GM21381 (cell line): ENCODE data around the gene DHRS4L2.
"Not testable (repeated sequence)": the region's sequence is repeated elsewhere in the genome, so short reads cannot be mapped to it uniquely, and the experiment has no call there.

Experiments used
- ATAC-seq: cut with Tn5 transposase; IDR thresholded peaks from one replicate; pipeline ENCODE4 v1.9.1; 2021; ENCODE audit warnings: mild to moderate bottlenecking, moderate library complexity; ENCODE audit not compliant: unreplicated experiment

The DHRS4L2 gene

GRCh38 chr14:24013654-24014514 is 25.2 kb downstream of the DHRS4L2 start:
- no peak for ATAC-seq

GRCh38 chr14:24015745-24016144 is 27.0 kb downstream of the DHRS4L2 start:
- ATAC-seq: not testable (repeated sequence)

GRCh38 chr14:24018978-24019377 is 30.2 kb downstream of the DHRS4L2 start:
- ATAC-seq: not testable (repeated sequence)

DNA sequence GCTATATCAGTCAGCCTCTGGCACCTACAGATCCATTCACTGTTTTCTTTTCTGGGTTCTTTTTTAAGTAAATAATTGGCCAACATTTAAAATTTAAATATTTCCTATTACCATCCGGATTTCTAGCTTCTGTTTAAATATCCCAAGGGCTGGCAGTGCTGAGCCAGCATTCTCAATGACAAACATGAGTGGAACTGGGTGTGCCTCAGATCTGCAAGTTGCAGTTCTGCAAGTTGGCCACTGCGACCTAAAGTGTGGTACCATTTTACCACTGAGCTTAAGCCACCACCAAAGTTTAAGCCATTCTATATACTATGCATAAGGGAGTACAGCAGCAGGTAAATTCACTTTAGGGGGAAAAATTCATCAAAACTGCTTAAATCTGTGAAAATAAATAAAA is 31.2 kb downstream of the DHRS4L2 start:
- not testable (repeated sequence) for ATAC-seq

DNA sequence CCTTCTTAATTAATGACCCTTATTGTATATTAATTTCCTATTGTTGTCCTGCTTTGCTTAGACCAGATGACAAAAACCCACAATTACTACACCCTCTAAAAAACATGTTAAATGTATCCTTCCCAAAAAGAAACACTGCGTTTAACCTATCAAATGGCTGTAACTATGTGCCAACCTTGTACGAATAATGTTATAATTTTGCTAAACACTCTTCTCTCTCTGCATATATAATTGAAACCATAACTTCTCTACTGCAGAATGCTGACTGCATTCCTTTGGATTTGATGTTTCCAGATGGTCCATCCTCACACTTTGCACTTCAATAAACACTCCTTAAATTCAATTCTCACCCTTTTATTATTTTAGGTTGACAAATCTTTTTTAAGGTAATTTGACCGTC is 31.8 kb downstream of the DHRS4L2 start:
- ATAC-seq: not testable (repeated sequence)

DNA sequence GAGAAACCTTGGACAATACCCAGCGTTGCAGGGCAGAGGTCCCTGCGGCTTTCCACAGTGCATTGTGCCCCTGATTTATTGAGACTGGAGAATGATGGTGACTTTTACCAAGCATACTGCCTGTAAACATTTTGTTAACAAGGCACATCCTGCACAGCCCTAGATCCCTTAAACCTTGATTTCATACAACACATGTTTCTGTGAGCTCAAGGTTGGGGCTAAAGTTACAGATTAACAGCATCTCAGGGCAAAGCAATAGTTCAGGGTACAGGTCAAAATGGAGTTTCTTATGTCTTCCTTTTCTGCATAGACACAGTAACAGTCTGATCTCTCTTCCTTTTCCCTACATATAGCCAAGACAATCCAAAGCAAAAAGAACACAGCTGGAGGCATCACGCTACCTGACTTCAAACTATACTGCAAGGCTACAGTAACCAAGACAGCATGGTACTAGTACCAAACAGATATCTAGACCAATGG is 36.2 kb downstream of the DHRS4L2 start:
- ATAC-seq: not testable (repeated sequence)

DNA sequence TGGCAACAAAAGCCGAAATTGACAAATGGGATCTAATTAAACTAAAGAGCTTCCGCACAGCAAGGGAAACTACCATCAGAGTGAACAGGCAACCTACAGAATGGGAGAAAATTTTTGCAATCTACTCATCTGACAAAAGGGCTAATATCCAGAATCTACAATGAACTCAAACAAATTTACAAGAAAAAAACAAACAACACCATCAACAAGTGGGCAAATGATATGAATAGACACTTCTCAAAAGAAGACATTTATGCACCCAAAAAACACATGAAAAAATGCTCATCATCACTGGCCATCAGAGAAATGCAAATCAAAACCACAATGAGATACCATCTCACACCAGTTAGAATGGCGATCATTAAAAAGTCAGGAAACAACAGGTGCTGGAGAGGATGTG is 41.0 kb downstream of the DHRS4L2 start:
- ATAC-seq: not testable (repeated sequence)

GRCh38 chr14:24031331-24031730 is 42.6 kb downstream of the DHRS4L2 start:
- not testable (repeated sequence) for ATAC-seq

- no peak for ATAC-seq
These were observed 44.1 kb downstream of the DHRS4L2 start for GRCh38 chr14:24032727-24033418.

DNA sequence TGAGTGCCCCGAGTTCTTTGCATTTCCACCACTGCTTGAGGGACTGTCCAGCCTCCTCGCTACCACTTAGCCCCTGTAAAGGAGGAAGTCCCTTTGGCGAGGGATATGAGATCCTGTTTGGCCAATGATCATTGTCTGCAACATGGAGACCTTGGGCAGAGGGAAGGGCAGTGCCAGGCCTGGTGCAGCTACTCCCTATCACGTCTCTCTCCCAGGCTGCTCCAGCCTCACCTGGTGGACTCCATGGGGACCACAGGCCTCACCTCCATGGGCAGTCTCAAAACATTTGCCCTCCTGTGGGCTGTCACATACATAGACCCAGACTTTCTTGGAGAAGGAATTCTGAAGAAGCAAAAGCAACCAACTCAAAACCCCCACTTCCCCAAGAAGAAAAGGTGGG is 47.0 kb downstream of the DHRS4L2 start:
- peak; percentile 9 for ATAC-seq

DNA sequence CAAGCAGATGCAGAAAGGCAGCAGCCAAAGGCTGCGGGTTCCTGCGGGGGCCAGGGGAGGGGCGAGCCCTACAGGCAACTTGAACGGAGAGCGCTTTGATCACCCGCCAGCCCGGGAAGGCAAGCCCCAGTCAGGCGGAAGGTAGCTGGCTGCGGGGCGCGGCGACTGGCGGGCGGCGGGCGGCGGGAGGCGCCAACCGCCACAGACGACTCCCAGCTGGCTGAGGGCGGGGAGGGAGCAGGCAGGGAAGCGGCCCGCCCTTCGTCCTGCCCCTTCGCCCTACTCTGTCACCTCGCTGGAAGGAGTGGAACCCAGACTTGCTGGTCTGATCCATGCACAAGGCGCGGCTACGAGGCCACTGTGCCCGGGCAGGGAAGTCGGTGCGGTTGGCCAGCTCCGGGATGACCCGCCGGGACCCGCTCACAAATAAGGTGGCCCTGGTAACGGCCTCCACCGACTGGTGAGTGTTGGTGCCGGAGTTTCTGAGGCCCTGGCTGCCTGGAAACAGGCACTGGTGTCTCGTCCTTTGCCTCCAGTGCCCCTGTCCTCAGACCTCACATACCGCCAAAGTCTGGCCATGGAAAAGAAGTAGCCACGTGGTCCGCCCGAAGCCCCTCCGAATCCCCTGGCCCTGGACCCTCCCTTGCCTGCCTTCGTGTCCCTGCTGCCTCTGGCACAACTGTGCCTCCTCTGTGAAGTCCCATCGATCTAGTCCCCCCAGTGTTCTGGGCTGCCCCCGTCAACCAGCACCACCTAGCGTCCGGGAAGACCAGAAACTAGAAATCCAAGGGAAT is 47.6 kb downstream of the DHRS4L2 start:
- peak; percentile 76 for ATAC-seq

- ATAC-seq: peak; percentile 20
These were observed 48.4 kb downstream of the DHRS4L2 start for GRCh38 chr14:24036963-24037657.

- ATAC-seq: no peak
These were observed 48.9 kb downstream of the DHRS4L2 start for GRCh38 chr14:24037658-24038037.

GRCh38 chr14:24038686-24039085 is 50.0 kb downstream of the DHRS4L2 start:
- ATAC-seq: no peak

- no peak for ATAC-seq
These were observed 52.0 kb downstream of the DHRS4L2 start for GRCh38 chr14:24040692-24041091.

DNA sequence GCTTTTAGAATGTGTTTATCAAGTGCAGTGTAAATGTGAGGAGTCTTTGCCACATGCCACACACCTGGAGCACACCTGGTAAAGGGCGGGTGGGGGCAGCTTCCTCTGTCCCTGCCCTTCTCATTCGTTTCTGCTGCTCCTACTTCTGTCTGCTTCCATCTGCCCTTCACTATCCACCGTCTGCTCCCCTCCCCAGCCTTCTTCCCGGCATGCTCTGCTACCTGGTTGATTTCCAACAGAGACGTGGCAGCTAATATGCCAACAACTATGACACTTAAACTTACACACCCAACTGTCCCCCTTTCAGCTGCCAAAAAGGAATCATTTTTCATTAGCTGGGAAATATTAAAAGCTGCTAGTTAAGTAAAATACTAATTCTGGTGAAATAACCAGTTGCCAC is 54.0 kb downstream of the DHRS4L2 start:
- ATAC-seq: no peak

DNA sequence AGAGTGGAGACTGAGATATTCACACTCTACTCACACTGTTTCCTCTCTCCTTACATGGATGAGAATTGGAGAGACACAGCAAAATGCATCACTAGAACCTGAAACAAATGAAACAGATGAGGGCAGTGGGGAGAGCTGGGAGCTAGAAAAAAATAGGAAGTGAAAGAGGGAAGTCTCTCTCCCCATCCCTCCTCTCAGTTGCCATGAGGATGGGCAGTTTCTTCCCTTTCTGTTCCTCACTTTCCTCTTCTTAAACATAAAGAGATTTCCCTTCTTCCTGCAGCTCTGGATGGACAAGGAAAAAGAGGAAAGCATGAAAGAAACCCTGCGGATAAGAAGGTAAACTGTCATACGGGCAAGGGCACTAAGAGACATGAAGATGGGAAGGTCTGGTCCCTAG is 60.3 kb downstream of the DHRS4L2 start:
- ATAC-seq: not testable (repeated sequence)

DNA sequence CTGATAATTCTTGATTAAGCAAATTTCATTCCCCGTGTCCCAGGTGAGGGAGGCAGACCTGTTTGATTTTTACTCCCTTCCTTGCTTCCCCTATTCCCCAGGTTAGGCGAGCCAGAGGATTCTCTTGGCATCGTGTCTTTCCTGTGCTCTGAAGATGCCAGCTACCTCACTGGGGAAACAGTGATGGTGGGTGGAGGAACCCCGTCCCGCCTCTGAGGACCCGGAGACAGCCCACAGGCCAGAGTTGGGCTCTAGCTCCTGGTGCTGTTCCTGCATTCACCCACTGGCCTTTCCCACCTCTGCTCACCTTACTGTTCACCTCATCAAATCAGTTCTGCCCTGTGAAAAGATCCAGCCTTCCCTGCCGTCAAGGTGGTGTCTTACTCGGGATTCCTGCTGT is 62.0 kb downstream of the DHRS4L2 start:
- not testable (repeated sequence) for ATAC-seq

DNA sequence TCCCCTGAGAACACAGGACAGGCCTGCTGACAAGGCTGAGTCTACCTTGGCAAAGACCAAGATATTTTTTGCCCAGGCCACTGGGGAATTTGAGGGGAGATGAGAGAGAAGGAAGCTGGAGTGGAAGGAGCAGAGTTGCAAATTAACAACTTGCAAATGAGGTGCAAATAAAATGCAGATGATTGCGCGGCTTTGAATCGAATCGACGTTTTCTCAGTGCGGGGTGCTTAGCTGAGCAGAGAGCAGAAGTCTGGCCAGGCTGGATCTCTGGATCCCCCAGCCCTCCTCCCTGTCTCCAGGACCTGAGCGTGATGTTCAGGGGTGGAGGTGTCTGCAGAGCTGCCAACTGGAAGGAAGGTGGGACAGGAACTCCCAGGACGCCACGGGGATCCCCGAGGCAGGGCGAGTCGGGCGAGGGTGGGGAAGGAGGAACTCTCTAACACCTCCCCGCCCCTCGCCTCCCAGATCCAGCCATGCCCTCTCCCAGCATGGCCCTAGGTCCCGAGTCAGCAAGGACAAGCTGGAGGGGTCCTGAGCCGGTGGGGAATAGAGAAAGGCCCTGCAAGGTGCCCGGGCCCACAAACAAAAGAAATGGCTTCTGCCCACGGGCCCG is 62.6 kb downstream of the DHRS4L2 start:
- ATAC-seq: peak; percentile 27
